ENCODE results near the gene MRPS35. TPM values are rescaled to one million over a fixed set of nuclear protein-coding genes. Genes with fewer than 3 reads are reported as not detected.

Gene MRPS35
- total and polyA plus RNA-seq, 2 experiments from 2014 or later = 67.4 to 88.1 TPM

DNA sequence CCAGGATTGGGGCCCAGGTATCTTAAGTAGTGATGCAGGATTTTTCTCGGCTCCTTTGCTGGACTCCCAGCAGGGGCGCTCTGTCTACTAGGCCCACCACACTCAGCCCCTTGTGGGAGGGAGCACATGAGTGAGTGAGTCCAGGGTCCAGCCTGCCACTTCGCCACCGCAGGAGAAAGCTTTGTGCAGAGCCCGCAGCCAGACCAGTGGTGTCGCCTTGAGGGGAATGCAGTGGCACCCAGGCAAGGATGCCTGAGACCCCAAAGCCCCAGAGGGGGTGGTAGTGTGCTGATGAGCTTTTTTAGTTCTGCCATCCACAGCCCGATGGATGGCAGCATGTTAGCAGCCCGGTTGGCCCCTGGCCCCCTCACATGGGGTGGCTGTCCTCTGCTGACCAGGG is 5.4 kb upstream of the MRPS35 start:
- no peak overlapping the region for H2AFZ ChIP-seq
- H3K27me3 ChIP-seq = no peaks in the 10 kb centered on the region
- no peak overlapping the region for H3K4me2 ChIP-seq
- H3K4me3 ChIP-seq = no peak overlapping the region
- H3K79me2 ChIP-seq = no peaks in the 10 kb centered on the region
- WGBS (ENCODE audit: low lambda C conversion rate, missing lambda C conversion rate) = 72% methylated on average over 8 of the region's 8 CpGs
- TF ChIP-seq EZH2phosphoT487 (IDR thresholded peaks at IDR 0.05; ENCODE audit: low read depth, severe bottlenecking, unreplicated experiment) (no peak), EZH2 (IDR thresholded peaks at IDR 0.05; ENCODE audit: borderline replicate concordance) (no peak)
- TF ChIP-seq, protein P1, sequence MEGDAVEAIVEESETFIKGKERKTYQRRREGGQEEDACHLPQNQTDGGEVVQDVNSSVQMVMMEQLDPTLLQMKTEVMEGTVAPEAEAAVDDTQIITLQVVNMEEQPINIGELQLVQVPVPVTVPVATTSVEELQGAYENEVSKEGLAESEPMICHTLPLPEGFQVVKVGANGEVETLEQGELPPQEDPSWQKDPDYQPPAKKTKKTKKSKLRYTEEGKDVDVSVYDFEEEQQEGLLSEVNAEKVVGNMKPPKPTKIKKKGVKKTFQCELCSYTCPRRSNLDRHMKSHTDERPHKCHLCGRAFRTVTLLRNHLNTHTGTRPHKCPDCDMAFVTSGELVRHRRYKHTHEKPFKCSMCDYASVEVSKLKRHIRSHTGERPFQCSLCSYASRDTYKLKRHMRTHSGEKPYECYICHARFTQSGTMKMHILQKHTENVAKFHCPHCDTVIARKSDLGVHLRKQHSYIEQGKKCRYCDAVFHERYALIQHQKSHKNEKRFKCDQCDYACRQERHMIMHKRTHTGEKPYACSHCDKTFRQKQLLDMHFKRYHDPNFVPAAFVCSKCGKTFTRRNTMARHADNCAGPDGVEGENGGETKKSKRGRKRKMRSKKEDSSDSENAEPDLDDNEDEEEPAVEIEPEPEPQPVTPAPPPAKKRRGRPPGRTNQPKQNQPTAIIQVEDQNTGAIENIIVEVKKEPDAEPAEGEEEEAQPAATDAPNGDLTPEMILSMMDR (IDR thresholded peaks at IDR 0.05; ENCODE audit: poor library complexity) = no peak
- no peaks in the 10 kb centered on the region for H3K9me2 ChIP-seq (replicated peaks; ENCODE audit: insufficient read depth)
- no peaks in the 10 kb centered on the region for H3K36me3 ChIP-seq (replicated peaks; ENCODE audit: insufficient read depth, low read depth)
- no peaks in the 10 kb centered on the region for H3K9me3 ChIP-seq (ENCODE audit: low read depth)
- H3K4me1 ChIP-seq (ENCODE audit: insufficient read depth) = no peaks in the 10 kb centered on the region
- no peak overlapping the region for H3K27ac ChIP-seq
- peak; percentile 42 for DNase-seq (ENCODE audit: low spot score)
- no peaks in the 10 kb centered on the region for H4K20me1 ChIP-seq (ENCODE audit: insufficient read depth, poor library complexity, severe bottlenecking)

DNA sequence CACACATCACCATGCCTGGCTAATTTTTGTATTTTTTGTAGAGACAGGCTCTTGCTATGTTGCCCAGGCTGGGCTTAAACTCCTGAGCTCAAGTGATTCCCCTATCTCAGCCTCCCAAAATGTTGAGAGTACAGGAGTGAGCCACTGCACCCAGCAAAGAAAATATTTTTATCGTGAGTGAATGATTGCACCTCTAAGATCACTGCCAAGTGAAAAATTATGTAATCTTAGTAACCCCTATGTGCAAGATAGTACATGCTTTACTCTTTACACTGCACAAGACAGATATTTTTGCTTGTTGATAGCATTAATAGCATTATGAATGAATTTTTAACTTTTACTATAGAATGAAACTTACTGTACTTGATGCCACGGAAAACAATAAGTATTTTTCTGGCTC is 3.4 kb upstream of the MRPS35 start:
- Histone ChIP-seq H3K36me3 (replicated peaks; ENCODE audit: insufficient read depth, low read depth) (no peaks in the 10 kb centered on the region), H3K27ac (no peak overlapping the region), H3K27me3 (no peaks in the 10 kb centered on the region), H3K4me3 (no peak overlapping the region), H3K9me3 (ENCODE audit: low read depth) (no peaks in the 10 kb centered on the region), H3K79me2 (peaks cover 14% of the 10 kb centered on the region), H2AFZ (no peak overlapping the region), H3K4me2 (no peak overlapping the region), H4K20me1 (ENCODE audit: insufficient read depth, poor library complexity, severe bottlenecking) (no peaks in the 10 kb centered on the region), H3K4me1 (ENCODE audit: insufficient read depth) (peaks cover 6% of the 10 kb centered on the region), H3K9me2 (replicated peaks; ENCODE audit: insufficient read depth) (no peaks in the 10 kb centered on the region)
- no peak for DNase-seq (ENCODE audit: low spot score)
- WGBS (ENCODE audit: low lambda C conversion rate, missing lambda C conversion rate) = 88% methylated on average over 2 of the region's 2 CpGs
- TF ChIP-seq EZH2phosphoT487 (IDR thresholded peaks at IDR 0.05; ENCODE audit: low read depth, severe bottlenecking, unreplicated experiment) (no peak), EZH2 (IDR thresholded peaks at IDR 0.05; ENCODE audit: borderline replicate concordance) (no peak)
- TF ChIP-seq, protein P1 (IDR thresholded peaks at IDR 0.05; ENCODE audit: poor library complexity) = no peak

DNA sequence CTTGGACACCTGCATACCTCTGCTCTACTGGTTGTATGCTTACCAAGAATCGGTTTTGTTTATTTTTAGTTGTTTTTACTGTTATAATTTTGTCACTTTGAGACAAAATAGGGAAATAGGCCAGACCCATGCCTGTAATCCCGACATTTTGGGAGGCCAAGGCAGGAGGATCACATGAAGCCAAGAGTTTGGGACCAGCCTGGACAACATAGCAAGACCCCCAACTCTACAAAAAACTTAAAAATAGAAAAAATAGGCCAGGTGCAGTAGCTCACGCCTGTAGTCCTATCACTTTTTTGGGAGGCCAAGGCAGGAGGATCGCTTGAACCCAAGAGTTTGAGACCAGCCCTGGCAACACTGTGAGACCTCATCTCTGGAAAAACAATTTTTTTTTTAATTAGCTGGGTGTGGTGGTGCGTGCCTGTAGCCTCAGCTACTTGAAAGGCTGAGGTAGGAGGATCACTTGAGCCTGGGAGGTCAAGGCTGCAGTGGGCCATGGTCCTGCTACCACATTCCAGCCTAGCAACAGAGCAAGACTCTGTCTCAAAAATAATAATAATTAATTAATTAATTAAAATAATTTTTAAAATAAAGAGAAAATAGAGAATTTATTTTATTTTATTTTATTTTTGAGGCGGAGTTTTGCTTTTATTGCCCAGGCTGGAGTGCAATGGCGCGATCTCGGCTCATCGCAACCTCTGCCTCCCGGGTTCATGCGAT is 1.3 kb upstream of the MRPS35 start:
- TF ChIP-seq EZH2phosphoT487 (IDR thresholded peaks at IDR 0.05; ENCODE audit: low read depth, severe bottlenecking, unreplicated experiment) (no peak), EZH2 (IDR thresholded peaks at IDR 0.05; ENCODE audit: borderline replicate concordance) (no peak)
- TF ChIP-seq, protein P1 (IDR thresholded peaks at IDR 0.05; ENCODE audit: poor library complexity) = no peak
- Histone ChIP-seq H3K4me2 (peak overlapping the region; percentile 81), H2AFZ (peak overlapping the region; percentile 91), H3K9me3 (ENCODE audit: low read depth) (no peaks in the 10 kb centered on the region), H3K4me1 (ENCODE audit: insufficient read depth) (peaks cover 8% of the 10 kb centered on the region), H3K9me2 (replicated peaks; ENCODE audit: insufficient read depth) (no peaks in the 10 kb centered on the region), H4K20me1 (ENCODE audit: insufficient read depth, poor library complexity, severe bottlenecking) (no peaks in the 10 kb centered on the region), H3K79me2 (peaks cover 35% of the 10 kb centered on the region), H3K36me3 (replicated peaks; ENCODE audit: insufficient read depth, low read depth) (no peaks in the 10 kb centered on the region), H3K4me3 (no peak overlapping the region), H3K27me3 (no peaks in the 10 kb centered on the region), H3K27ac (peak overlapping the region; percentile 90)
- no peak for DNase-seq (ENCODE audit: low spot score)
- WGBS (ENCODE audit: low lambda C conversion rate, missing lambda C conversion rate) = 96% methylated on average over 12 of the region's 12 CpGs

Measured in hepatocyte (in vitro differentiated cells).